ENCODE data around the gene NME8. TPM values are rescaled to one million over a fixed set of nuclear protein-coding genes. Genes with fewer than 3 reads are reported as not detected.

Gene NME8
- total and polyA plus RNA-seq, 11 donors: 0.36 to 0.91 TPM; not detected in 9

DNA sequence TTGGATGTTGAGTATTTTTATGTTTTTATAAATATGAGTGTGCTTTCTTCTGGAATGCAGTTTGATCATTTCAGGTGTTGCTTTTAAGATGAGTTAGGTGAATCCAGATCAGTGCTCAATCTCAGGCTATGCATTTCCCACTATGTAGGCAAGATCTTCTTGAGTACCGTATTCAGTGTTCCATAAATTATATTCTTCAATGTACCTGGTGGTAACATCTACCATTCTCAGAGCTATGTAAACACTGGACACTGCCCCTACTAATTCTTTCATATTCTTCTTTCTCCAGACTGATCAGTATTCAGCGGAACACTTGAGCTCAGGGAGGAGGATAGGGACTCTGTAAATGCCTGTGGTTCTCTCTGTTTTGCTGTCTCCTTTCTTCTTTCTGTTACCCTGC is 25.5 kb upstream of the NME8 start:
- TF ChIP-seq, protein P1, sequence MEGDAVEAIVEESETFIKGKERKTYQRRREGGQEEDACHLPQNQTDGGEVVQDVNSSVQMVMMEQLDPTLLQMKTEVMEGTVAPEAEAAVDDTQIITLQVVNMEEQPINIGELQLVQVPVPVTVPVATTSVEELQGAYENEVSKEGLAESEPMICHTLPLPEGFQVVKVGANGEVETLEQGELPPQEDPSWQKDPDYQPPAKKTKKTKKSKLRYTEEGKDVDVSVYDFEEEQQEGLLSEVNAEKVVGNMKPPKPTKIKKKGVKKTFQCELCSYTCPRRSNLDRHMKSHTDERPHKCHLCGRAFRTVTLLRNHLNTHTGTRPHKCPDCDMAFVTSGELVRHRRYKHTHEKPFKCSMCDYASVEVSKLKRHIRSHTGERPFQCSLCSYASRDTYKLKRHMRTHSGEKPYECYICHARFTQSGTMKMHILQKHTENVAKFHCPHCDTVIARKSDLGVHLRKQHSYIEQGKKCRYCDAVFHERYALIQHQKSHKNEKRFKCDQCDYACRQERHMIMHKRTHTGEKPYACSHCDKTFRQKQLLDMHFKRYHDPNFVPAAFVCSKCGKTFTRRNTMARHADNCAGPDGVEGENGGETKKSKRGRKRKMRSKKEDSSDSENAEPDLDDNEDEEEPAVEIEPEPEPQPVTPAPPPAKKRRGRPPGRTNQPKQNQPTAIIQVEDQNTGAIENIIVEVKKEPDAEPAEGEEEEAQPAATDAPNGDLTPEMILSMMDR (IDR thresholded peaks at IDR 0.05): no peak
- no peak for TF ChIP-seq POLR2A (IDR thresholded peaks at IDR 0.05)
- WGBS, 4 donors: 97 to 100% (median 98%) methylated on average over 2 of the region's 2 CpGs
- no peak for DNase-seq
- Histone ChIP-seq H3K4me1 (no peaks in the 10 kb centered on the region), H3K27me3 (no peaks in the 10 kb centered on the region), H3K36me3 (no peaks in the 10 kb centered on the region), H3K9me3 (peaks cover 0 to 21% (median 8%) of the 10 kb centered on the region in 12 donors), H3K4me3 (no peak overlapping the region), H3K27ac (no peak overlapping the region)
- ATAC-seq: no peak
- intact Hi-C loops (cut with DNase I): no loop called here

- DNase-seq (no peak), ATAC-seq (no peak)
- Histone ChIP-seq H3K4me3 (no peak overlapping the region), H3K27ac (no peak overlapping the region), H3K9me3 (peaks cover 0 to 21% (median 8%) of the 10 kb centered on the region in 12 donors), H3K27me3 (no peaks in the 10 kb centered on the region), H3K36me3 (no peaks in the 10 kb centered on the region), H3K4me1 (no peaks in the 10 kb centered on the region)
- intact Hi-C loops (cut with DNase I): no loop called here
- no peak for TF ChIP-seq POLR2A (IDR thresholded peaks at IDR 0.05)
- TF ChIP-seq, protein P1 (IDR thresholded peaks at IDR 0.05): no peak
- 60 to 92% (median 74%) methylated on average over 2 of the region's 2 CpGs for WGBS, 4 donors
Measured at GRCh38 chr7:37823557-37823956, 24.8 kb upstream of the NME8 start.

DNA sequence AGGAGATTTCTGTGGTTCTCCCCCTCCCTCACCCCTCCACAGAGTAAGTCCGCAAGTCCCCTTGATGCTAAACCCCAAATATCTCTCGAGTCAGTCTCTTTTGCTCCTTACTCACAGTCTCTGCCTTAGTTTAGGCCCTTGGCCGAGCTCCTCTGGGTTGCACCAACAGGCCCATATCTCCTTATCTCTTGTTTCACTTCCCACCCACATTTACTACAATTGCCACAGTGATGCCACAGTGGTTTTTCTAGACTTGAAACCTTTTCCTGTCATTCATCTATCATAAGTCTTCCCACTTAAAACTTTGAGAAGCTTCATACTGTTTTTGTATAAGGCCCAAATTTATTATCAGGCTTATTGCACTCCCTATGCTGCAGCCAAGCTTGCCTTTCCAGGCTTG is 23.4 kb upstream of the NME8 start:
- H3K27me3 ChIP-seq: no peaks in the 10 kb centered on the region
- DNase-seq: no peak
- no peak for ATAC-seq
- H3K9me3 ChIP-seq: peaks cover 0 to 18% (median 8%) of the 10 kb centered on the region in 12 donors
- intact Hi-C loops (cut with DNase I): loop anchor here in 1 of 10 donors (5.0 kb wide), 1 partner anchor 608 kb away; no protein-coding TSS in a partner anchor
- no peak overlapping the region for H3K27ac ChIP-seq
- H3K4me3 ChIP-seq: no peak overlapping the region
- no peaks in the 10 kb centered on the region for H3K36me3 ChIP-seq
- H3K4me1 ChIP-seq: no peaks in the 10 kb centered on the region
- WGBS, 4 donors: 53 to 83% (median 70%) methylated on average over 2 to 3 of the region's 3 CpGs
- no peak for TF ChIP-seq POLR2A (IDR thresholded peaks at IDR 0.05)

- intact Hi-C loops (cut with DNase I): loop anchor here in 1 of 10 donors (5.0 kb wide), 1 partner anchor 610 kb away; no protein-coding TSS in a partner anchor
Measured at GRCh38 chr7:37826825-37827224, 21.6 kb upstream of the NME8 start.

More at GRCh38 chr7:37826825-37827224, 21.6 kb upstream of the NME8 start:
- ATAC-seq: no peak
- no peaks in the 10 kb centered on the region for H3K27me3 ChIP-seq
- H3K4me1 ChIP-seq: peaks cover 0 to 4% (median 0%) of the 10 kb centered on the region in 12 donors
- H3K9me3 ChIP-seq: peaks cover 0 to 2% (median 0%) of the 10 kb centered on the region in 12 donors
- WGBS, 4 donors: 44 to 55% (median 50%) methylated on average over 4 of the region's 4 CpGs
- H3K27ac ChIP-seq: no peak overlapping the region
- DNase-seq: no peak
- no peaks in the 10 kb centered on the region for H3K36me3 ChIP-seq
- no peak for TF ChIP-seq POLR2A (IDR thresholded peaks at IDR 0.05)
- TF ChIP-seq, protein P1 (IDR thresholded peaks at IDR 0.05): no peak
- H3K4me3 ChIP-seq: no peak overlapping the region
